ENCODE data around the gene HYDIN. TPM values are rescaled to one million over a fixed set of nuclear protein-coding genes. Genes with fewer than 3 reads are reported as not detected.
A peak's percentile ranks its signal among the peaks of the same experiment; 100 is the strongest.

Gene HYDIN
- total RNA-seq, 2 donors from 2014 or later, result 1.5 to 12.5 TPM

DNA sequence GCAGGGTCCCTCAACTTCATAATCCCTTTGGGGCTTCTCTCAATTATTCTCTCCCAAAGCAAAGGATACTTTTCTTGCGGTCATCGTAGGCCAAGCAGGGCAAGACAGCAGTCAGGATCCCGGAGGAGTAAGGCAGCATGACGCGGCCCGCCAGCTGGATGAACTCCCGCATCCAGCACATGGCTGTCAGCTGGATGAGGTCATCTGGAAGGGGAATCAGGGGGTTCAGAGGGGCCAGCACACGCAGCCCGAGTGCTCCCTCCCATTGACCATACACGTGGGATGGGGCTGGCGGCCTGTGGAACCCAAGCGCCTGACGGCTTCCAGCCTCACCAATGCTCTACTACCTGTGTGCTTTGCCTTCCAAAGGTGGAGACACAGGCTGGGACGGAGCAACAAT is 448.7 kb downstream of the HYDIN start:
- H3K27ac ChIP-seq, result no peak overlapping the region
- no peaks in the 10 kb centered on the region for H3K9me3 ChIP-seq
- H3K36me3 ChIP-seq, result peaks cover 0 to 17% of the 10 kb centered on the region in 2 donors
- no peaks in the 10 kb centered on the region for H3K27me3 ChIP-seq (replicated peaks; ENCODE audit: insufficient read depth)
- DNase-seq (ENCODE audit: low spot score), result no peak
- intact Hi-C loops (cut with DNase I), result no loop called here
- no peak overlapping the region for H3K4me3 ChIP-seq
- peaks cover 7% of the 10 kb centered on the region for H3K4me1 ChIP-seq (replicated peaks)
- WGBS, result 95% methylated on average over 14 of the region's 14 CpGs
- TF ChIP-seq, protein P1, sequence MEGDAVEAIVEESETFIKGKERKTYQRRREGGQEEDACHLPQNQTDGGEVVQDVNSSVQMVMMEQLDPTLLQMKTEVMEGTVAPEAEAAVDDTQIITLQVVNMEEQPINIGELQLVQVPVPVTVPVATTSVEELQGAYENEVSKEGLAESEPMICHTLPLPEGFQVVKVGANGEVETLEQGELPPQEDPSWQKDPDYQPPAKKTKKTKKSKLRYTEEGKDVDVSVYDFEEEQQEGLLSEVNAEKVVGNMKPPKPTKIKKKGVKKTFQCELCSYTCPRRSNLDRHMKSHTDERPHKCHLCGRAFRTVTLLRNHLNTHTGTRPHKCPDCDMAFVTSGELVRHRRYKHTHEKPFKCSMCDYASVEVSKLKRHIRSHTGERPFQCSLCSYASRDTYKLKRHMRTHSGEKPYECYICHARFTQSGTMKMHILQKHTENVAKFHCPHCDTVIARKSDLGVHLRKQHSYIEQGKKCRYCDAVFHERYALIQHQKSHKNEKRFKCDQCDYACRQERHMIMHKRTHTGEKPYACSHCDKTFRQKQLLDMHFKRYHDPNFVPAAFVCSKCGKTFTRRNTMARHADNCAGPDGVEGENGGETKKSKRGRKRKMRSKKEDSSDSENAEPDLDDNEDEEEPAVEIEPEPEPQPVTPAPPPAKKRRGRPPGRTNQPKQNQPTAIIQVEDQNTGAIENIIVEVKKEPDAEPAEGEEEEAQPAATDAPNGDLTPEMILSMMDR (IDR thresholded peaks at IDR 0.05), result no peak
- TF ChIP-seq POLR2AphosphoS5 (IDR thresholded peaks at IDR 0.05) (no peak), POLR2A (IDR thresholded peaks at IDR 0.05) (no peak)

DNA sequence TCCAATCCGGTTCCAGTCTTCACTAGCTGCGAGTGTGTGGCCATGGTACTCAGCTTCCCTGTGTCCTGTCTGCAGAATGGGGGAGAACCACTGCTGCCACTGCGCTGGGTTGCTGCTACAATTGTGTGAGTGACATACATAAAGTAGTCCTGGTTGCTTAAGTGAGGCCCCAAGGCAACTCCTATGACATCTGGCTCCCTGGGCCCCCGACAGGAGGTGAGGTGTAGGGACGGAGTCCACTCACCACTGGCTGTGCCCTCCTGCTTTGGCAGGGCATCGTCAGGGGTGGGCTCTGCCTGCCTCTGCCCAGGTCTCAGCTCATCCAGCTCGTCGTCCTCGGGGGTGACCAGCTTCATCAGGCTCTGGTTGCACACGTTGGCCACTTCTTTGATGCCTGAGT is 450.0 kb downstream of the HYDIN start:
- no peaks in the 10 kb centered on the region for H3K27me3 ChIP-seq (replicated peaks; ENCODE audit: insufficient read depth)
- no peak overlapping the region for H3K4me3 ChIP-seq
- TF ChIP-seq POLR2A (IDR thresholded peaks at IDR 0.05) (no peak), POLR2AphosphoS5 (IDR thresholded peaks at IDR 0.05) (no peak)
- TF ChIP-seq, protein P1 (IDR thresholded peaks at IDR 0.05), result no peak
- no peak overlapping the region for H3K27ac ChIP-seq
- H3K4me1 ChIP-seq (replicated peaks), result peaks cover 7% of the 10 kb centered on the region
- H3K36me3 ChIP-seq, result peaks cover 0 to 17% of the 10 kb centered on the region in 2 donors
- 93% methylated on average over 10 of the region's 10 CpGs for whole genome bisulfite sequencing
- intact Hi-C loops (cut with DNase I), result no loop called here
- no peak for DNase-seq (ENCODE audit: low spot score)
- H3K9me3 ChIP-seq, result no peaks in the 10 kb centered on the region

DNA sequence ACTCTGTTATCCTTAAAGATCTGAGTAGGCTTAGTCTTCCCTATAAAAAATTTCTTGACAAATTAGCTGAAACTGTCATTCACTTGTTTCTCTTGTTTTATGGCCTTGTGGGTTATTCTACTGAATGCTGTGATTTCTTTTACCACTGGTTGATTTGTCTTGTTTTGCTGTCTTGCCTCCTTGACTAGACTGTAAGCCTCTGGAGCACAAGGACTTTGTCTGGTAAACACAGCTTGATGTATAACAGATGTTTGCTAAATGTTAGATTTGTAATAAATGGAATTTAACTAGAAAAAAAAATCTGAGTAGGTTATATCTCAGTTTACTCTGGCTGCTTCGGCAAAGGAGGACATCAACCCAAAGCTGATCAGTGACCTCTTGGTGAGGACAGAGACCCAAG is 451.2 kb downstream of the HYDIN start:
- Histone ChIP-seq H3K36me3 (peaks cover 0 to 17% of the 10 kb centered on the region in 2 donors), H3K27me3 (replicated peaks; ENCODE audit: insufficient read depth) (no peaks in the 10 kb centered on the region), H3K4me3 (no peak overlapping the region), H3K27ac (no peak overlapping the region), H3K4me1 (replicated peaks) (peaks cover 7% of the 10 kb centered on the region), H3K9me3 (no peaks in the 10 kb centered on the region)
- WGBS, result 71% methylated on average over 1 of the region's 1 CpG
- DNase-seq (ENCODE audit: low spot score), result no peak
- TF ChIP-seq, protein P1 (IDR thresholded peaks at IDR 0.05), result no peak
- TF ChIP-seq POLR2AphosphoS5 (IDR thresholded peaks at IDR 0.05), result no peak
- no peak for TF ChIP-seq POLR2A (IDR thresholded peaks at IDR 0.05)
- intact Hi-C loops (cut with DNase I), result no loop called here

DNA sequence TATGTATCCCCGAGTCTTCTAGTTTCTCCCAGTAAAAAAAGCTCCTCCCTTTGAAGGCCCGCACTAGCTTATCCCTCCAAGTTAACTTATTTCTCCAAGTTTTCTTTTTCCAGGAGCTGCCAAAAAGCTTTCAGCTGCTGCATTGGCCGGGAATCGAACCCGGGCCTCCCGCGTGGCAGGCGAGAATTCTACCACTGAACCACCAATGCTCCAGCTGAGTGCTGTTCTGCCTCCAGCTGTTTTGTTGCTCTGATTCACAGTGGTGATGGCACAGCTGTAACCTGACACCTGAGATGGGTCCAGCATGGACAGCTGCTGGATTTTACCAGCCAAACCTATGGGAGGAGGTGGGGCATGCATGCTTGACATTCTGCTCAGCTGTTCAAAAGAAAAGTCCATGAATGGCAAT is 451.6 kb downstream of the HYDIN start:
- intact Hi-C loops (cut with DNase I), result no loop called here
- Histone ChIP-seq H3K4me1 (replicated peaks) (peaks cover 7% of the 10 kb centered on the region), H3K27ac (no peak overlapping the region), H3K4me3 (no peak overlapping the region), H3K9me3 (no peaks in the 10 kb centered on the region), H3K36me3 (peaks cover 0 to 17% of the 10 kb centered on the region in 2 donors), H3K27me3 (replicated peaks; ENCODE audit: insufficient read depth) (no peaks in the 10 kb centered on the region)
- TF ChIP-seq, protein P1 (IDR thresholded peaks at IDR 0.05), result no peak
- TF ChIP-seq POLR2A (IDR thresholded peaks at IDR 0.05) (no peak), POLR2AphosphoS5 (IDR thresholded peaks at IDR 0.05) (peak; percentile 65)
- DNase-seq (ENCODE audit: low spot score), result peak; percentile 35
- WGBS, result 24% methylated on average over 8 of the region's 8 CpGs

DNA sequence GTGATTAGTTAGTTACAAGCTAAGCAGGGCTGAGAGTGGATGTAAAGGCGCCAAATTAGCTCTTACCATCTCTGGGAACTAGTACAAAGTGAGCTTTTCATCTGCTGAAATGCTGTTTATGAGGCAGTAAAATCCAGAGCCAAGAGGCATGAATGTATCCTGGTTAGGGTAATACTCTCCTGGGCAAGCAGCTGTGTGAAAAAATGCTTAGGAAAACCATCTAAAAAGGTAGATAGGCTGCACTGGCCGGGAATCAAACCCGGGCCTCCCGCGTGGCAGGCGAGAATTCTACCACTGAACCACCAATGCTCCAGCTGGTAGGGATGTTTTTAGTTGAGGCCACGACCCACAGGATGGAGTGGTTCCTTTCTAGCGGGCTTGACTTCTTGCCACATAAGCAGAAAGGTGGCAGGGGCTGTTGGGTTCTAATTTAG is 452.5 kb downstream of the HYDIN start:
- Histone ChIP-seq H3K4me3 (no peak overlapping the region), H3K36me3 (peaks cover 0 to 17% of the 10 kb centered on the region in 2 donors), H3K27me3 (replicated peaks; ENCODE audit: insufficient read depth) (no peaks in the 10 kb centered on the region), H3K4me1 (replicated peaks) (peaks cover 7% of the 10 kb centered on the region), H3K9me3 (no peaks in the 10 kb centered on the region), H3K27ac (peak overlapping the region; percentile 9 to 67)
- TF ChIP-seq POLR2AphosphoS5 (IDR thresholded peaks at IDR 0.05), result peak; percentile 72
- TF ChIP-seq POLR2A (IDR thresholded peaks at IDR 0.05), result no peak
- TF ChIP-seq, protein P1 (IDR thresholded peaks at IDR 0.05), result no peak
- WGBS, result 26% methylated on average over 8 of the region's 8 CpGs
- intact Hi-C loops (cut with DNase I), result no loop called here
- DNase-seq (ENCODE audit: low spot score), result peak; percentile 55
